ES-I3 (cell line): Measurements from ENCODE around the gene MZT2B.
A peak's percentile ranks its signal among the peaks of the same experiment; 100 is the strongest.
"Not testable (repeated sequence)": the region's sequence is repeated elsewhere in the genome, so short reads cannot be mapped to it uniquely, and the experiment has no call there.

ENCODE experiments used
- H3K36me3 ChIP-seq: 2 replicates; pipeline ENCODE4 v1.6.1; 2013; ENCODE audit warnings: mild to moderate bottlenecking, low read length, control low read depth, moderate library complexity; ENCODE audit not compliant: insufficient read depth
- H3K4me1 ChIP-seq: 2 replicates; pipeline ENCODE4 v1.6.1; 2013; ENCODE audit warnings: mild to moderate bottlenecking, control low read depth, low read length; ENCODE audit not compliant: insufficient read depth
- H3K9ac ChIP-seq: 2 replicates; pipeline ENCODE4 v1.6.1; 2013; ENCODE audit warnings: low read depth, mild to moderate bottlenecking, low read length, moderate library complexity
- H3K9me3 ChIP-seq: 2 replicates; pipeline ENCODE4 v1.6.1; 2013; ENCODE audit warnings: mild to moderate bottlenecking, low read length, moderate library complexity; ENCODE audit not compliant: control insufficient read depth, insufficient read depth

Gene MZT2B

GRCh38 chr2:130181880-130182682 lies at the start of gene MZT2B:
Gene MZT2B (plus strand): TSS chr2:130182262. CDS start chr2:130182283, 21 bp downstream.
- H3K4me1 ChIP-seq, H3K9me3 ChIP-seq, H3K36me3 ChIP-seq: not testable (repeated sequence)
- peak within 1 kb of the TSS; percentile 93 for H3K9ac ChIP-seq

- no peaks in the 10 kb centered on the region for H3K36me3 ChIP-seq
- no peaks in the 10 kb centered on the region for H3K4me1 ChIP-seq
- no peak overlapping the region for H3K9ac ChIP-seq
- H3K9me3 ChIP-seq, result no peaks in the 10 kb centered on the region
Measured at GRCh38 chr2:130135692-130136541, 46.1 kb upstream of the MZT2B start.

- H3K36me3 ChIP-seq, H3K9me3 ChIP-seq, H3K4me1 ChIP-seq, H3K9ac ChIP-seq: not testable (repeated sequence)
Measured at GRCh38 chr2:130136546-130136945, 45.5 kb upstream of the MZT2B start.

- not testable (repeated sequence) for H3K4me1 ChIP-seq, H3K9ac ChIP-seq, H3K36me3 ChIP-seq, H3K9me3 ChIP-seq
Measured at GRCh38 chr2:130137118-130137517, 44.9 kb upstream of the MZT2B start.

- not testable (repeated sequence) for H3K4me1 ChIP-seq, H3K9ac ChIP-seq, H3K9me3 ChIP-seq, H3K36me3 ChIP-seq
Measured at GRCh38 chr2:130138326-130138725, 43.7 kb upstream of the MZT2B start.

- H3K36me3 ChIP-seq, H3K4me1 ChIP-seq, H3K9me3 ChIP-seq, H3K9ac ChIP-seq: not testable (repeated sequence)
Measured at GRCh38 chr2:130138841-130139251, 43.2 kb upstream of the MZT2B start.

GRCh38 chr2:130139331-130140280 lies 42.5 kb upstream of the MZT2B start:
- not testable (repeated sequence) for H3K36me3 ChIP-seq, H3K9ac ChIP-seq, H3K9me3 ChIP-seq, H3K4me1 ChIP-seq

GRCh38 chr2:130140516-130140915 lies 41.5 kb upstream of the MZT2B start:
- not testable (repeated sequence) for H3K4me1 ChIP-seq, H3K9me3 ChIP-seq, H3K36me3 ChIP-seq, H3K9ac ChIP-seq

GRCh38 chr2:130141002-130141401 lies 41.1 kb upstream of the MZT2B start:
- not testable (repeated sequence) for H3K9me3 ChIP-seq, H3K9ac ChIP-seq, H3K36me3 ChIP-seq, H3K4me1 ChIP-seq

GRCh38 chr2:130141645-130142370 lies 40.3 kb upstream of the MZT2B start:
- not testable (repeated sequence) for H3K9me3 ChIP-seq, H3K9ac ChIP-seq, H3K36me3 ChIP-seq, H3K4me1 ChIP-seq

- not testable (repeated sequence) for H3K9me3 ChIP-seq, H3K4me1 ChIP-seq, H3K9ac ChIP-seq, H3K36me3 ChIP-seq
Measured at GRCh38 chr2:130142396-130143265, 39.4 kb upstream of the MZT2B start.

- not testable (repeated sequence) for H3K36me3 ChIP-seq, H3K4me1 ChIP-seq, H3K9me3 ChIP-seq
- H3K9ac ChIP-seq, result peak overlapping the region; percentile 31; the same call in 1 of the 2 replicates
Measured at GRCh38 chr2:130143266-130144039, 38.6 kb upstream of the MZT2B start.
